Glutamatergic neuron (in vitro differentiated cells): ENCODE measurements around the gene JPH3. TPM values are rescaled to one million over a fixed set of nuclear protein-coding genes. Genes with fewer than 3 reads are reported as not detected.

Experiments
- DNase-seq: peaks from one replicate; pipeline ENCODE4 v3.0.0; 2022
- H3K27ac Mint-ChIP-seq: one replicate; pipeline ENCODE4 v1.8.0; 2020; ENCODE audit warnings: mild to moderate bottlenecking, mixed read lengths, inconsistent platforms; ENCODE audit not compliant: unreplicated experiment
- H3K27me3 Mint-ChIP-seq: one replicate; pipeline ENCODE4 v1.8.0; 2020; ENCODE audit warnings: mild to moderate bottlenecking, moderate library complexity, mixed read lengths, inconsistent platforms; ENCODE audit not compliant: unreplicated experiment
- H3K36me3 Mint-ChIP-seq: one replicate; pipeline ENCODE4 v1.8.0; 2020; ENCODE audit warnings: mild to moderate bottlenecking, mixed read lengths, inconsistent platforms; ENCODE audit not compliant: unreplicated experiment
- H3K4me1 Mint-ChIP-seq: one replicate; pipeline ENCODE4 v1.8.0; 2020; ENCODE audit warnings: mild to moderate bottlenecking, low read depth, mixed read lengths, inconsistent platforms; ENCODE audit not compliant: unreplicated experiment
- H3K4me3 Mint-ChIP-seq: one replicate; pipeline ENCODE4 v1.8.0; 2020; ENCODE audit warnings: mild to moderate bottlenecking, mixed read lengths, inconsistent platforms; ENCODE audit not compliant: unreplicated experiment
- H3K9me3 Mint-ChIP-seq: one replicate; pipeline ENCODE4 v1.8.0; 2020; ENCODE audit warnings: mild to moderate bottlenecking, moderate library complexity, mixed read lengths, inconsistent platforms; ENCODE audit not compliant: unreplicated experiment
- CTCF ChIP-seq: fragments of 200-600 bp; sonication (generic); IDR thresholded peaks from one replicate; pipeline ENCODE4 v1.5.0; 2021; ENCODE audit not compliant: partially characterized antibody, unreplicated experiment
- total RNA-seq: library from RNA; stranded (reverse); fragmentation: NEBNext Ultra II Directional; extraction: Animal tissue kit (Norgen Biotek cat#: 25700); gene quantifications from one replicate; pipeline ENCODE4 v1.2.1, GENCODE V29; 2021; ENCODE audit not compliant: unreplicated experiment

JPH3 gene
- total RNA-seq, 1 donor from 2014 or later = 10.5 TPM

GRCh38 chr16:87667946-87668345 is 65.6 kb downstream of the JPH3 start:
- no peaks in the 10 kb centered on the region for H3K36me3 Mint-ChIP-seq
- H3K27ac Mint-ChIP-seq = no peak overlapping the region
- H3K9me3 Mint-ChIP-seq = peaks cover 5% of the 10 kb centered on the region
- peaks cover 5% of the 10 kb centered on the region for H3K27me3 Mint-ChIP-seq
- no peak for DNase-seq
- H3K4me3 Mint-ChIP-seq = no peak overlapping the region
- no peaks in the 10 kb centered on the region for H3K4me1 Mint-ChIP-seq
- no peak for TF ChIP-seq CTCF

DNA sequence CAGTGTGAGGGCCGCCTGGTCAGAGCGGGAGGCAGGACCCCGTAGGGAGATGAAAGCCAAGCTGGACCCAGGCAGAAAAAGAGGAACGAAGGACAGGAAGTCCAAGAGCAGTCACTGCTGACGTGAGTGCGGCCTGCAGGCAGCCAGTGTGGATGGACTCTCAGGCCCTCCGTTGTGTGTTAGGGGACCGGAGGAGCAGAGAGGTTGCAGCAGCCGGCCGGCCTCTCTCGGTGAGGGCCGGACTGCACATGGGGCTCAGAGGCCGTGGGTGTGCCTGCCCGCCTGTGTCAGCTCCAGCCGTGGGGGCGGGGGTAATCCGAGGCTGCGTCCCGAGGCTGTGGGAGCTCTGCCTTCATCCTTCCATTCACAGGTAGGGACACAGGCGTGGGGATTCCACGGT is 67.4 kb downstream of the JPH3 start:
- H3K27me3 Mint-ChIP-seq = peaks cover 5% of the 10 kb centered on the region
- H3K4me1 Mint-ChIP-seq = no peaks in the 10 kb centered on the region
- H3K9me3 Mint-ChIP-seq = peaks cover 2% of the 10 kb centered on the region
- no peak for DNase-seq
- H3K27ac Mint-ChIP-seq = no peak overlapping the region
- no peaks in the 10 kb centered on the region for H3K36me3 Mint-ChIP-seq
- no peak overlapping the region for H3K4me3 Mint-ChIP-seq
- no peak for TF ChIP-seq CTCF

DNA sequence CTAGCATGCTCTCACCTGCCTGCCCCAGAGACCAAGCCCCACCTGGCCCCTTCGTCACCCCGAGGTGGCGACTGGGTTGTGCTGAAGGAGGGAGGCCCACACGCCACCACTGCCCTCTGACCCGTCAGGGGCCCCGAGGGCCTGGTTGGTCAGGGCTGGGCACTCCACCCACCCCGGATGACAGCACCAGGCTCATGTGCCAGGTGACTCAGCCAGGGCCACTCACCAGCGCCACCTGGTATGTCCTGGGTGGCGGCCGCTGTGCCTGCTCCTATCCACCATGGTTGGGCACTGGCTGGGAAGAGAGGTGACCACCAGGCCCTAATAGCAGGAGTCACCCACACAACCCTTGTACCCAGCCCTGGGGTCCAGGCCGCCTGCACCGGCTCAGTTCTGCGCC is 68.9 kb downstream of the JPH3 start:
- Mint-ChIP-seq H3K9me3 (peaks cover 2% of the 10 kb centered on the region), H3K27me3 (peaks cover 5% of the 10 kb centered on the region), H3K36me3 (no peaks in the 10 kb centered on the region), H3K27ac (no peak overlapping the region), H3K4me3 (no peak overlapping the region), H3K4me1 (no peaks in the 10 kb centered on the region)
- DNase-seq = no peak
- TF ChIP-seq CTCF = no peak

DNA sequence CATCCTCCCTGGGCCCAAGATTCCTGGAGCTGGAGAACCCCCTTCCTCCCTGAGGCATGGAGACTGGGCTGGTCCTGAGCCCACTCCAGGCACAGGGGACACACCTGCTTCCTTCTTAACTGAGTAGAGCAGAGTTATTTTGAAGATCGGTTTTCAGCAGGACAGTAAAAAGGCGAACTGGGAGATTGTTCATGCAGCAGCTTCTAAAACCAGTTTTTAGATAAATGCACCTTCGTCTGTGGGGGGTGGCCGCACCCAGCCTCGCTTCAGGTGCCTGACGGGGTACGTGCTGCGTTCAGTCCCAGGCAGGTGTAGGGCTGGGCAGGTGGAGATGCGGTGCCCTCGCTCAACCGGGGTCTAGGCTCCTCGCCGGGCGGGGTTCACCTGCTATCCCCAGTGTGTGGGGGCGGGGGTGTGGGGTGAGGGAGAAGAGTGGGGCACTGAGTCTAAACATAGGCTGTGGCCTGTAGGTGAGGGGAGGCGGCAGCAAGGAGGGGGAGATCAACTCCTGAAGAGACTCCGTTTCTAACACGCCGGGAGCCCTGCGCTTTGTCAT is 69.5 kb downstream of the JPH3 start:
- no peak for TF ChIP-seq CTCF
- Mint-ChIP-seq H3K36me3 (no peaks in the 10 kb centered on the region), H3K4me1 (no peaks in the 10 kb centered on the region), H3K27ac (no peak overlapping the region), H3K9me3 (peaks cover 2% of the 10 kb centered on the region), H3K4me3 (no peak overlapping the region), H3K27me3 (peaks cover 5% of the 10 kb centered on the region)
- DNase-seq = no peak

- Mint-ChIP-seq H3K27ac (no peak overlapping the region), H3K4me3 (no peak overlapping the region), H3K27me3 (peaks cover 4% of the 10 kb centered on the region), H3K9me3 (no peaks in the 10 kb centered on the region), H3K4me1 (no peaks in the 10 kb centered on the region), H3K36me3 (no peaks in the 10 kb centered on the region)
- TF ChIP-seq CTCF = no peak
- DNase-seq = no peak
Measured at GRCh38 chr16:87674419-87674818, 72.1 kb downstream of the JPH3 start.
